Prostate gland (tissue), 2 donors: ENCODE data around the gene FBN2. TPM values are rescaled to one million over a fixed set of nuclear protein-coding genes. Genes with fewer than 3 reads are reported as not detected.
"Not testable (repeated sequence)": the region's sequence is repeated elsewhere in the genome, so short reads cannot be mapped to it uniquely, and the experiment has no call there.

Experiments
- DNase-seq: peaks from one replicate; pipeline ENCODE4 v3.0.0-alpha.2; 2019; ENCODE audit warnings: low spot score
- H3K27ac ChIP-seq, 2 donors: fragments of 200-600 bp; sonication (generic); 2 replicates each; pipeline ENCODE4 v1.5.1; 2017 to 2019
- H3K27me3 ChIP-seq: fragments of 200-600 bp; sonication (generic); replicated peaks from 2 replicates; pipeline ENCODE4 v1.5.1; 2019; ENCODE audit not compliant: insufficient read depth
- H3K36me3 ChIP-seq, 2 donors: fragments of 200-600 bp; sonication (generic); 1 replicate in 1 of 2; 2 replicates in 1 of 2; pipeline versions ENCODE4 v1.5.1 to v1.8.1; 2017 to 2019
- H3K4me1 ChIP-seq: fragments of 200-600 bp; sonication (generic); replicated peaks from 2 replicates; pipeline ENCODE4 v1.5.1; 2019
- H3K4me3 ChIP-seq, 2 donors: fragments of 200-600 bp; sonication (generic); 2 replicates each; pipeline ENCODE4 v1.5.1; 2017 to 2019
- H3K9me3 ChIP-seq: fragments of 200-600 bp; sonication (generic); 2 replicates; pipeline ENCODE4 v1.5.1; 2017
- POLR2A ChIP-seq: fragments of 450-650 bp; IDR thresholded peaks from one replicate; pipeline ENCODE4 v1.6.1; 2016; ENCODE audit warnings: antibody characterized with exemption, mild to moderate bottlenecking
- POLR2AphosphoS5 ChIP-seq: sonication (generic); formaldehyde crosslinking; IDR thresholded peaks from one replicate; pipeline ENCODE4 v1.6.1; 2017; ENCODE audit warnings: antibody characterized with exemption
- WGBS: methylation state at CpG from one replicate; pipeline ENCODE4 v1.1.5; 2018; 5-methylcytosine and 5-hydroxymethylcytosine counted together
- intact Hi-C: fragments of 100-400 bp; cut with DNase I; formaldehyde crosslinking; loops from one replicate; pipeline ENCODE4 v1.14.2; 2022
- total RNA-seq, 2 donors: library from RNA; depleted of rRNA; stranded (reverse); fragments of >200 nt; gene quantifications; one replicate each; pipeline ENCODE4 v1.1.0, GENCODE V29; 2016
- TF ChIP-seq, protein P1 (sequence below), 4 experiments: fragments of 200-600 bp in 2 of 4; fragments of 450-650 bp in 2 of 4; sonication (generic) in 2 of 4; IDR thresholded peaks; 1 replicate in 3 of 4; 2 replicates in 1 of 4; pipeline ENCODE4 v1.5.1; 2016 to 2019; ENCODE audit warnings: antibody characterized with exemption in 4 of 4, mild to moderate bottlenecking in 2 of 4, moderate library complexity in 2 of 4

FBN2 gene
- total RNA-seq, 2 donors from 2014 or later = 0.82 to 6.6 TPM

- intact Hi-C loops = no loop called here
- TF ChIP-seq POLR2A = no peak
- no peak for TF ChIP-seq POLR2AphosphoS5
- TF ChIP-seq, protein P1, sequence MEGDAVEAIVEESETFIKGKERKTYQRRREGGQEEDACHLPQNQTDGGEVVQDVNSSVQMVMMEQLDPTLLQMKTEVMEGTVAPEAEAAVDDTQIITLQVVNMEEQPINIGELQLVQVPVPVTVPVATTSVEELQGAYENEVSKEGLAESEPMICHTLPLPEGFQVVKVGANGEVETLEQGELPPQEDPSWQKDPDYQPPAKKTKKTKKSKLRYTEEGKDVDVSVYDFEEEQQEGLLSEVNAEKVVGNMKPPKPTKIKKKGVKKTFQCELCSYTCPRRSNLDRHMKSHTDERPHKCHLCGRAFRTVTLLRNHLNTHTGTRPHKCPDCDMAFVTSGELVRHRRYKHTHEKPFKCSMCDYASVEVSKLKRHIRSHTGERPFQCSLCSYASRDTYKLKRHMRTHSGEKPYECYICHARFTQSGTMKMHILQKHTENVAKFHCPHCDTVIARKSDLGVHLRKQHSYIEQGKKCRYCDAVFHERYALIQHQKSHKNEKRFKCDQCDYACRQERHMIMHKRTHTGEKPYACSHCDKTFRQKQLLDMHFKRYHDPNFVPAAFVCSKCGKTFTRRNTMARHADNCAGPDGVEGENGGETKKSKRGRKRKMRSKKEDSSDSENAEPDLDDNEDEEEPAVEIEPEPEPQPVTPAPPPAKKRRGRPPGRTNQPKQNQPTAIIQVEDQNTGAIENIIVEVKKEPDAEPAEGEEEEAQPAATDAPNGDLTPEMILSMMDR (IDR thresholded peaks at IDR 0.05) = no peak
- 83% methylated on average over 2 of the region's 2 CpGs for WGBS
- Histone ChIP-seq H3K4me3 (no peak overlapping the region), H3K27ac (no peak overlapping the region), H3K36me3 (no peaks in the 10 kb centered on the region), H3K9me3 (no peaks in the 10 kb centered on the region), H3K27me3 (no peaks in the 10 kb centered on the region), H3K4me1 (no peaks in the 10 kb centered on the region)
- no peak for DNase-seq
Observed at GRCh38 chr5:128405159-128405558, 132.9 kb downstream of the FBN2 start.

DNA sequence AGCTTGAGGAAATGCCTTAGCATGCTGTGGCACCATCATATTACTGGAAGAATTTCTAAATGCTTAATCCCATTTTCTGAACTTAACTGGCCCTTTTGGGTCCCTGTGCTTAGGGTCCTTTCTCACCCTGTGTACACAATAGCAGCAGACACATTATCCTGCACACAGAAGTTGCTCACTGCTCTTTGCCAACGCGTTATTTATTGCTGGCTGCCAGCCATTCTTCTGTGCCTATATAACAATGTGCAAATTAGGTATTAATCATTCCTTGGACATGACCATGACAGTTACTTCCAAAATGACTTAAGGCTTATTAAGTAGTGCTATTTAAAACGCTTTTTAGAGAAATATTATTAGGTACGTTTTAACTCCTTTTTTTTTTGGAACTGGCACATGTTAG is 134.7 kb downstream of the FBN2 start:
- Histone ChIP-seq H3K27me3 (no peaks in the 10 kb centered on the region), H3K9me3 (no peaks in the 10 kb centered on the region), H3K36me3 (no peaks in the 10 kb centered on the region), H3K27ac (no peak overlapping the region), H3K4me3 (no peak overlapping the region), H3K4me1 (no peaks in the 10 kb centered on the region)
- intact Hi-C loops = no loop called here
- 4% methylated on average over 4 of the region's 4 CpGs for WGBS
- DNase-seq = no peak
- TF ChIP-seq, protein P1 (IDR thresholded peaks at IDR 0.05) = no peak
- TF ChIP-seq POLR2AphosphoS5 (no peak), POLR2A (no peak)

DNA sequence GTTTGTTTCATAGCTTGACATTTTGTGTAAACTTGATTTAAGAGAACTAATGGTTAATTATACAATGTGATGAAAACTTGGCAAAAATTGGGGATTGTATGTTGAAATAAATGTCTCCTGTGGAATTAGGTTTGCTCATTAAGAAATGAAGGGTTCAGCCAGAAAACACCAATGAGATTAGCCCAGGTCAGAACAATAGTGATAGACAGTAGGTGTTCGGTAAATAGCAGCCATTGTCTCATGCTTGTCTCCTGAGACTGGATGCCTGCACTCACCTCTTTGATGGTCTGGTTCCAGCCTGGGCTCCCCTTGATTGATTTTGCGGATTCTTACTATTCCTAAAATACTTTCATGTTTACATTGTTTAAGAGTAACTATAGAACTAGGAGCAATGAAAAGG is 135.5 kb downstream of the FBN2 start:
- no peaks in the 10 kb centered on the region for H3K36me3 ChIP-seq
- 46% methylated on average over 2 of the region's 2 CpGs for WGBS
- H3K27ac ChIP-seq = no peak overlapping the region
- no peaks in the 10 kb centered on the region for H3K4me1 ChIP-seq
- H3K9me3 ChIP-seq = no peaks in the 10 kb centered on the region
- H3K4me3 ChIP-seq = no peak overlapping the region
- DNase-seq = no peak
- no peaks in the 10 kb centered on the region for H3K27me3 ChIP-seq
- no peak for TF ChIP-seq POLR2AphosphoS5
- TF ChIP-seq, protein P1 (IDR thresholded peaks at IDR 0.05) = no peak
- no peak for TF ChIP-seq POLR2A
- intact Hi-C loops = no loop called here

GRCh38 chr5:128400766-128401165 is 137.3 kb downstream of the FBN2 start:
- H3K9me3 ChIP-seq, DNase-seq, H3K4me3 ChIP-seq, H3K36me3 ChIP-seq, H3K27me3 ChIP-seq, H3K27ac ChIP-seq, H3K4me1 ChIP-seq, intact Hi-C loops: not testable (repeated sequence)
- 92% methylated on average over 2 of the region's 2 CpGs for WGBS

- DNase-seq = no peak
- Histone ChIP-seq H3K4me3 (no peak overlapping the region), H3K27ac (no peak overlapping the region), H3K27me3 (no peaks in the 10 kb centered on the region), H3K4me1 (no peaks in the 10 kb centered on the region), H3K36me3 (no peaks in the 10 kb centered on the region), H3K9me3 (no peaks in the 10 kb centered on the region)
- TF ChIP-seq POLR2A (no peak), POLR2AphosphoS5 (no peak)
- TF ChIP-seq, protein P1 (IDR thresholded peaks at IDR 0.05) = no peak
- WGBS = 15% methylated on average over 1 of the region's 1 CpG
- intact Hi-C loops = no loop called here
Observed at GRCh38 chr5:128399111-128399510, 138.9 kb downstream of the FBN2 start.
